ENCODE measurements around the gene SLC25A47. TPM values are rescaled to one million over a fixed set of nuclear protein-coding genes. Genes with fewer than 3 reads are reported as not detected.

SLC25A47 gene
- total RNA-seq, 4 donors from 2014 or later, result not detected

- H3K27ac ChIP-seq, result no peak overlapping the region
- H3K4me1 ChIP-seq, result no peaks in the 10 kb centered on the region
- no peaks in the 10 kb centered on the region for H3K9me3 ChIP-seq
- intact Hi-C loops (cut with DNase I), result no loop called here
- no peaks in the 10 kb centered on the region for H3K27me3 ChIP-seq
- WGBS, 2 donors, result 87 to 96% methylated on average over 8 of the region's 8 CpGs
- H3K36me3 ChIP-seq, result no peaks in the 10 kb centered on the region
- DNase-seq, result no peak
- H3K4me3 ChIP-seq (replicated peaks in 1 of 3), result no peak overlapping the region
- no peak for TF ChIP-seq POLR2A (IDR thresholded peaks at IDR 0.05)
- TF ChIP-seq CTCF (IDR thresholded peaks at IDR 0.05), result no peak
Observed at GRCh38 chr14:100323942-100324307, 786 bp downstream of the SLC25A47 start.

- WGBS, 2 donors, result 71 to 86% methylated on average over 13 to 14 of the region's 17 CpGs
- TF ChIP-seq POLR2A (IDR thresholded peaks at IDR 0.05) (no peak), CTCF (IDR thresholded peaks at IDR 0.05) (no peak)
- intact Hi-C loops (cut with DNase I), result no loop called here
- Histone ChIP-seq H3K4me1 (no peaks in the 10 kb centered on the region), H3K4me3 (replicated peaks in 1 of 3) (no peak overlapping the region), H3K27me3 (no peaks in the 10 kb centered on the region), H3K9me3 (no peaks in the 10 kb centered on the region), H3K36me3 (no peaks in the 10 kb centered on the region), H3K27ac (no peak overlapping the region)
- DNase-seq, result no peak
Observed at GRCh38 chr14:100325231-100325632, 2.1 kb downstream of the SLC25A47 start.

- Histone ChIP-seq H3K4me1 (no peaks in the 10 kb centered on the region), H3K27ac (no peak overlapping the region), H3K9me3 (no peaks in the 10 kb centered on the region), H3K4me3 (replicated peaks in 1 of 3) (no peak overlapping the region), H3K27me3 (no peaks in the 10 kb centered on the region), H3K36me3 (no peaks in the 10 kb centered on the region)
- intact Hi-C loops (cut with DNase I), result no loop called here
- WGBS, 2 donors, result 88 to 98% methylated on average over 6 to 13 of the region's 13 CpGs
- no peak for DNase-seq
- TF ChIP-seq CTCF (IDR thresholded peaks at IDR 0.05) (no peak), POLR2A (IDR thresholded peaks at IDR 0.05) (no peak)
Observed at GRCh38 chr14:100325958-100326357, 2.8 kb downstream of the SLC25A47 start.

GRCh38 chr14:100327128-100327527 lies 4.0 kb downstream of the SLC25A47 start:
- Histone ChIP-seq H3K36me3 (no peaks in the 10 kb centered on the region), H3K4me3 (replicated peaks in 1 of 3) (no peak overlapping the region), H3K9me3 (no peaks in the 10 kb centered on the region), H3K4me1 (no peaks in the 10 kb centered on the region), H3K27me3 (no peaks in the 10 kb centered on the region), H3K27ac (no peak overlapping the region)
- WGBS, 2 donors, result 94 to 97% methylated on average over 12 to 24 of the region's 24 CpGs
- intact Hi-C loops (cut with DNase I), result no loop called here
- DNase-seq, result no peak
- TF ChIP-seq CTCF (IDR thresholded peaks at IDR 0.05), result no peak
- no peak for TF ChIP-seq POLR2A (IDR thresholded peaks at IDR 0.05)

- intact Hi-C loops (cut with DNase I), result no loop called here
Observed at GRCh38 chr14:100328495-100329163, 5.5 kb downstream of the SLC25A47 start.

More at GRCh38 chr14:100328495-100329163, 5.5 kb downstream of the SLC25A47 start:
- no peak for DNase-seq
- WGBS, 2 donors, result 85 to 87% methylated on average over 9 to 19 of the region's 32 CpGs
- Histone ChIP-seq H3K27ac (no peak overlapping the region), H3K36me3 (no peaks in the 10 kb centered on the region), H3K4me3 (replicated peaks in 1 of 3) (no peak overlapping the region), H3K4me1 (peaks cover 0 to under 1% of the 10 kb centered on the region in 2 donors), H3K9me3 (no peaks in the 10 kb centered on the region), H3K27me3 (no peaks in the 10 kb centered on the region)
- TF ChIP-seq POLR2A (IDR thresholded peaks at IDR 0.05) (no peak), CTCF (IDR thresholded peaks at IDR 0.05) (no peak)
